GM12864 (cell line): ENCODE results near the gene NRBP1.

Experiments used
- DNase-seq: peaks from one replicate; pipeline ENCODE4 v3.0.0-alpha.2; 2011; ENCODE audit warnings: low read depth
- H3K4me3 ChIP-seq: 2 replicates; pipeline ENCODE4 v1.5.1; 2011; ENCODE audit warnings: mild to moderate bottlenecking, low read depth, low read length, control low read depth
- CTCF ChIP-seq: IDR thresholded peaks from 2 replicates; pipeline ENCODE4 v1.5.1; 2011; ENCODE audit warnings: low read depth, mild to moderate bottlenecking, moderate library complexity, low read length, control low read depth, inconsistent platforms; ENCODE audit errors: missing control alignments

The NRBP1 gene

GRCh38 chr2:27442920-27443282, 14.5 kb downstream of the NRBP1 start:
- H3K4me3 ChIP-seq: no peak overlapping the region
- DNase-seq: no peak
- TF ChIP-seq CTCF: no peak

DNA sequence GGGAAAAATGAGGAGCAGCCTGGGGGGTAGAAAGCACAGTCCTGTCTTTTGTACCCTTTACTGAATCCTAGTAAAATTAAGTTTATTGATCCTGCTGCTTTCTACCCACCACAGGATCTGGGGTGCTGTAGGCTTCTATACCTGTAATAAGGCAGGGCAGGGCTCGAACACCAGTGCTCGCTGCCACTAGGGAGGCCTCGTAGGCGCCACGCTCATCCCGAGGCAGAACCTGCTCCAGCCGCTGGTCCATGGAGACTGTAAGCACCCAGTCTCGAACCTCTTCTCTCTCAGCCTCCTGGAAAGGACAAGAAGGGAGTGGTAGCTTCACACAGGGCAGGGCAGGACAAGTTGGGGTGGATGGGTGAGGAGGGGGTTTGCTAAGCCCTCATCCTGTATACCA, 16.7 kb downstream of the NRBP1 start:
- H3K4me3 ChIP-seq: no peak overlapping the region
- no peak for DNase-seq
- TF ChIP-seq CTCF: no peak

- no peak for DNase-seq
- no peak for TF ChIP-seq CTCF
- no peak overlapping the region for H3K4me3 ChIP-seq
Observed at GRCh38 chr2:27445615-27446014, 17.2 kb downstream of the NRBP1 start.

- H3K4me3 ChIP-seq: no peak overlapping the region
- TF ChIP-seq CTCF: no peak
- no peak for DNase-seq
Observed at GRCh38 chr2:27446057-27446456, 17.6 kb downstream of the NRBP1 start.

DNA sequence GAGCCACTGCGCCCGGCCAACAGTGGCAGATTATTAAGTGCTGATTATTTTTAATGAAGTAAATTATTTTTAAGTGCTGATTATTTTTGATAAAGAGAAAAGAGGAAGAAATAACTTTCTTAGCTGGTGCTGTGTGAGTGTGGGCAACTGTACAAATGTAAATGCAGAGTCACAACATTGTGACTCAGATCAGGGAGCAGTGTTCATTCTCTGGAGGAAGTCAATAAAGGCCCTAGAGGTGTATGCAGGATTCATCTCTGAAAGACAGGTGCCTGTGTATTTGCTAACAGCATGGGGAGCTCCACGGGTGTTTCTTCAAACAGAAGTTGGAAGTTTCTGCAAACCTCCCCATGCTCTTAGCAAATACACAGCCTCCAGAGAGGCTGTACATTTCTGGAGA, 19.9 kb downstream of the NRBP1 start:
- TF ChIP-seq CTCF: no peak
- no peak for DNase-seq

DNA sequence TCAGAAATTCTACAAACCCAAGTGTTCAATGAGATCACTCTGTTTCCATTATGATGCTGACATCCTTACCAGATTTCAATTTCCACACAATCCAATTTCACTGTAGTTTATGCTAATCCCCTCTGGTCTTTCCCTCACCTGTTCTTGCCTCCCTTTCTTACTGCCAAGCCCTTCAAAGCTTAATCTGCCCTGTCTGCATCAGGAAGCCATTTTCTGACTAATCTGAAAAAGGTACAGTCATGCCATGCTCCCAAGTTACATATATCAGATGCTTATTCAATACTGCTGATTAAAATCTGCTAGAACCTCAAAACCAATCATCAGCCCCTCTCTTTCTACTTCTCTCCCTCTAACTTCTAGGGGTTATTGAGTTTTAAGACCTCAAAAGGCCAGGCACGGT, 22.7 kb downstream of the NRBP1 start:
- TF ChIP-seq CTCF: no peak
- no peak for DNase-seq
- no peak overlapping the region for H3K4me3 ChIP-seq

More for the DNA sequence above, 19.9 kb downstream of the NRBP1 start:
- H3K4me3 ChIP-seq: no peak overlapping the region

GRCh38 chr2:27453968-27454367, 25.5 kb downstream of the NRBP1 start:
- H3K4me3 ChIP-seq: no peak overlapping the region
- DNase-seq: no peak
- TF ChIP-seq CTCF: no peak
